GM12801 (cell line): Measurements from ENCODE around the gene BSG.

Experiments used
- TF ChIP-seq, protein P1 (sequence below): IDR thresholded peaks from one replicate; pipeline ENCODE4 v1.5.1; 2011; ENCODE audit warnings: control low read depth; ENCODE audit not compliant: insufficient read length; ENCODE audit errors: extremely low read depth

Gene BSG

DNA sequence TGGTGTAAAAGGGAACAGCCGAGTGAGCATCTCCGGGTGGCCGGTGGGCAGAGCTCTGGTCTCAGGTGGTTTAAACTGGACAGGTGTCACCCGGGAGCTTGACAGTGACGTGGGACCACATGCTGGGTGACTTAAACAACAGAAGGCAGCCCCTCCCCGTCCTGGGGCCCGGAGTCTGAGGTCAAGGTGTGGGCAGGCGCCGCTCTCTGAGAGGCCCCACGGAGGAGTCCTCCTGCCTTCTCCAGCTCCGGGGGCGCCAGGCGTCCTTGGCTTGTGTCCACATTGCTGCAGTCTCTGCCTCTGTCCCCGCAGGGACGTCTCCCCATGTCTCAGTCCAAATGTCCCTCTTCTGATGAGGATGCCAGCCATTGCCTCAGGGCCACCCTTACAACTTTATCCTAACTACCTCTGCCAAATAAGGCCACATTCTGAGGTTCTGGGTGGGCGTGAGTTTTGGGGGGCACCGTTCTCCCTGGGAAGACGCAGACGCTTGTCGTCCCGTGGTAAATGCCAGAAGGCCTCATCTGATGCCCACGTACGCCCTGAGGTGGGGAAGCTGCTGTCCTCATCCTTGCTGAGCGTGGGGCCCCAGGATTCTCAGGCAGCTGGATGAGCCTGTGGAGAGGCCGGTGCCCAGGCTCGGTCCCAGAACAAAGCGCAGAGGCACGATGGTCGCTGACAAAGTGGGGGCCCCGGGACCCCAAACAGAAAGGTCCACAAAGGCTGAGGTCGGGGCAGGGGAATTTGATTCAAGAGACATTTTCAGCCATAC, 15.6 kb upstream of the BSG start:
- TF ChIP-seq, protein P1, sequence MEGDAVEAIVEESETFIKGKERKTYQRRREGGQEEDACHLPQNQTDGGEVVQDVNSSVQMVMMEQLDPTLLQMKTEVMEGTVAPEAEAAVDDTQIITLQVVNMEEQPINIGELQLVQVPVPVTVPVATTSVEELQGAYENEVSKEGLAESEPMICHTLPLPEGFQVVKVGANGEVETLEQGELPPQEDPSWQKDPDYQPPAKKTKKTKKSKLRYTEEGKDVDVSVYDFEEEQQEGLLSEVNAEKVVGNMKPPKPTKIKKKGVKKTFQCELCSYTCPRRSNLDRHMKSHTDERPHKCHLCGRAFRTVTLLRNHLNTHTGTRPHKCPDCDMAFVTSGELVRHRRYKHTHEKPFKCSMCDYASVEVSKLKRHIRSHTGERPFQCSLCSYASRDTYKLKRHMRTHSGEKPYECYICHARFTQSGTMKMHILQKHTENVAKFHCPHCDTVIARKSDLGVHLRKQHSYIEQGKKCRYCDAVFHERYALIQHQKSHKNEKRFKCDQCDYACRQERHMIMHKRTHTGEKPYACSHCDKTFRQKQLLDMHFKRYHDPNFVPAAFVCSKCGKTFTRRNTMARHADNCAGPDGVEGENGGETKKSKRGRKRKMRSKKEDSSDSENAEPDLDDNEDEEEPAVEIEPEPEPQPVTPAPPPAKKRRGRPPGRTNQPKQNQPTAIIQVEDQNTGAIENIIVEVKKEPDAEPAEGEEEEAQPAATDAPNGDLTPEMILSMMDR: no peak

DNA sequence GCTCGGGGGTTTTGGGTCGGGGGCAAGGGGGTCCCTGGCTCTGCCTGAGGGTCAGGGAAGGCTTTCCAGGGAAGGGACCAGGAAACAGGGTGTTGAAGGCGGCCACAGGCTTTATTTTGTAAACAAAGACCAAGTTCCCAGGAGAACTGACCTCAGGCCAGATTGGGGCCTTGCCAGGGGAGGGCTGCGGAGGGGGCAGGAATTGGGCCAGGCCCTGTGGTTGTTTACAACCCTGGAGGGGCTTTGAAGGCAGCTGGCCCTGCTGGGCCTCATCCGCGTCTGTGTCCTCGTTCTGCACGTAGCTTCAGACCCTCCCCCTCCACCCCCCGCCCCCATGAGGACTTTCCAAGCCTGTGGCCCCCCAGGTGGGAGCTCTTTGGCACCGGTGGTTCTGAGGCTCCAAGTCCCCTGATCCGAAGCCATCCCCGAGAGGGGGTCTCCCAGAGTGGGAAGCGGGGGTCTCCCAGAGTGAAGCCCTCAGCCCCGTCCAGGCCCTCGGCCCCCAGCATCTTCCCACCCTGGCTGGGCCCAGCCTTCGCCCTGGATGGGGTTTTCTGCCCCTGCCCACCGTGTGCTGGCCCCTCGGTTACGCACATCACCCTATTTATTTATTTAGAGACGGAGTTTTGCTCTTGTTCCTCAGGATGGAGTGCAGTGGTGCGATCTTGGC, 13.5 kb upstream of the BSG start:
- TF ChIP-seq, protein P1: no peak

GRCh38 chr19:560121-560520, 12.3 kb upstream of the BSG start:
- TF ChIP-seq, protein P1: no peak

- TF ChIP-seq, protein P1: no peak
These were observed 6.0 kb upstream of the BSG start for GRCh38 chr19:566403-566802.

GRCh38 chr19:566844-567243, 5.6 kb upstream of the BSG start:
- TF ChIP-seq, protein P1: no peak

DNA sequence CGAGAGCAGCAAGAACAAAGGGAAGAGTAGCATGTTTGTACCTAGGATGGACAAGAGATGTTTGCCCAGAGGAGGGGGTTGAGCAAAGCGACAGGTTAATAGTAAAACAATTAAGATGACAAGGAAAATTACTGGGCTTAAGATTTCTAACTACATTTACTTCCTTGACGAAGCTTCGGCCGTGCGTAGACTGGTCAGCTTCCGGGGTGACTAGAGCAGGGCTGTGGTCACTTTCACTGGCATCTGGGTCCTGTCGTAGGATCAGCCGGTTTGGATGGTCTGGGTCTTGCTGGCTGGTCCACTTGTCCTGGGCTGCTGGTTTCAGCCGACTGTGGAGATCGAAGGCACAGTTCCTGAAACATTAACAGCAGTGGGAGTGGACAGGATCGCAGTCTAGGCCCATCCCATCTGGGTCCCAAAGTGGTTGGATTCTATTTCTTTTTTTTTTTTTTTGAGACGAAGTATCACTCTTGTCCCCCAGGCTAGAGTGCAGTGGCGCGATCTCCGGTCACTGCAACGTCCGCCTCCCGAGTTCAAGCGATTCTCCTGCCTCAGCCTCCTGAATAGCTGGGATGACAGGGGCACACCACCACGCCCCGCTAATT, 5.0 kb upstream of the BSG start:
- TF ChIP-seq, protein P1: no peak

GRCh38 chr19:570251-570686, 2.1 kb upstream of the BSG start:
- TF ChIP-seq, protein P1: no peak
